K562 (cell line): ENCODE results near the gene PHF21A. TPM values are rescaled to one million over a fixed set of nuclear protein-coding genes. Genes with fewer than 3 reads are reported as not detected.

Source experiments
- BCLAF1 ChIP-seq, 2 experiments: fragments of 450-650 bp in 1 of 2; IDR thresholded peaks; 2 replicates each; pipeline ENCODE4 v1.6.1; 2011 to 2017; ENCODE audit warnings: low read depth in 2 of 2, antibody characterized with exemption in 1 of 2, borderline replicate concordance in 1 of 2, low read length in 1 of 2, mild to moderate bottlenecking in 1 of 2, mixed read lengths in 1 of 2; ENCODE audit not compliant: control insufficient read depth in 1 of 2
- CCAR2 ChIP-seq: fragments of 200-400 bp; formaldehyde crosslinking; IDR thresholded peaks from 2 replicates; pipeline ENCODE4 v1.6.1; 2017; ENCODE audit warnings: mild to moderate bottlenecking, low read depth, low read length
- GATAD2A ChIP-seq: fragments of 450-650 bp; IDR thresholded peaks from 2 replicates; pipeline ENCODE4 v1.6.1; 2017
- HMGN3 ChIP-seq: IDR thresholded peaks from 2 replicates; pipeline ENCODE4 v1.6.1; 2011; ENCODE audit warnings: borderline replicate concordance, low read depth, mild to moderate bottlenecking, mixed read lengths, low read length; ENCODE audit not compliant: insufficient read length; ENCODE audit errors: extremely low read depth
- NFXL1 ChIP-seq: fragments of 450-650 bp; formaldehyde crosslinking; IDR thresholded peaks from 2 replicates; pipeline ENCODE4 v1.4.0; 2021; ENCODE audit warnings: mild to moderate bottlenecking
- SAP30 ChIP-seq: fragments of 200-600 bp; sonication (generic); IDR thresholded peaks from 2 replicates; pipeline ENCODE4 v1.6.1; 2012; ENCODE audit warnings: borderline replicate concordance, low read depth, mild to moderate bottlenecking, moderate library complexity, low read length, control low read depth, inconsistent platforms; ENCODE audit not compliant: insufficient read depth, poor library complexity, severe bottlenecking
- TAF7 ChIP-seq: fragments of 450-650 bp; IDR thresholded peaks from 2 replicates; pipeline ENCODE4 v1.6.1; 2016; ENCODE audit warnings: missing genetic modification characterization, missing compliant biosample characterization
- ZNF274 ChIP-seq: IDR thresholded peaks from 2 replicates; pipeline ENCODE4 v1.6.1; 2011; ENCODE audit warnings: low read depth, mild to moderate bottlenecking, low read length, moderate library complexity, borderline replicate concordance
- ZNF408 ChIP-seq: fragments of 250-450 bp; sonication (Bioruptor Pico); IDR thresholded peaks from 2 replicates; pipeline ENCODE4 v1.4.0; 2020; ENCODE audit warnings: low read depth, mild to moderate bottlenecking, moderate library complexity
- polyA plus RNA-seq, 8 experiments: library from polyadenylated mRNA; depleted of rRNA in 4 of 8; stranded (reverse) in 5 of 8; unstranded in 3 of 8; fragments of >200 nt; fragmentation: Nextera tagmentation in 2 of 8; fragmentation: Illumina TruSeq in 1 of 8; extraction: Ambion mirVana in 2 of 8; extraction: Trizol in 1 of 8; gene quantifications; 2 replicates each; pipeline versions ENCODE4 v1.2.1 to v1.2.3, GENCODE V29; 2011 to 2014; ENCODE audit warnings: inconsistent platforms in 1 of 8, missing spikeins in 1 of 8
- total RNA-seq, 7 experiments: library from RNA; depleted of rRNA in 6 of 7; stranded (reverse); fragments of >200 nt in 6 of 7; fragmentation: Illumina TruSeq in 2 of 7; extraction: Trizol in 2 of 7; gene quantifications; 2 replicates each; pipeline versions ENCODE4 v1.2.1 to v1.2.3, GENCODE V29; 2011 to 2021; ENCODE audit warnings: low replicate concordance in 1 of 7

Gene PHF21A
- total and polyA plus RNA-seq, 9 of the 15 experiments (the other 6 are each of a cell fraction or from before 2014, with no cell fraction given) = 1.5 to 32.4 (median 10.7) TPM

GRCh38 chr11:46144741-46145140 lies 23.5 kb upstream of the PHF21A start (continued):
- no peak for TF ChIP-seq BCLAF1 (IDR thresholded peaks at IDR 0.05; ENCODE audit: borderline replicate concordance in 1 of 2, control insufficient read depth in 1 of 2, low read depth in 2 of 2, low read length in 1 of 2)
- no peak for TF ChIP-seq NFXL1 (CRISPR knock-in tag)
- no peak for TF ChIP-seq ZNF274
- TF ChIP-seq CCAR2 = no peak
- TF ChIP-seq SAP30 = no peak
- TF ChIP-seq TAF7 (tag) = no peak
- TF ChIP-seq GATAD2A = no peak
- no peak for TF ChIP-seq HMGN3
- no peak for TF ChIP-seq ZNF408 (CRISPR knock-in tag)
- TF ChIP-seq, all 486 proteins: peak for 0
